GM12878 (cell line): ENCODE measurements around the gene LMOD1.

ENCODE experiments used
- ATF7 ChIP-seq: fragments of 450-650 bp; IDR thresholded peaks from 2 replicates; pipeline ENCODE4 v1.6.1; 2016; ENCODE audit warnings: low read depth, mild to moderate bottlenecking
- BHLHE40 ChIP-seq, 2 experiments: fragments of 450-650 bp in 1 of 2; IDR thresholded peaks; 2 replicates each; pipeline ENCODE4 v1.6.1; 2011 to 2017; ENCODE audit warnings: low read depth in 2 of 2, borderline replicate concordance in 1 of 2, improper control_type of control experiment in 1 of 2, low read length in 1 of 2, mild to moderate bottlenecking in 1 of 2
- CTCF ChIP-seq, 3 experiments: IDR thresholded peaks in 2 of 3; conservative IDR thresholded peaks in 1 of 3; 2 replicates each; pipeline ENCODE4 v1.5.1; 2011; ENCODE audit warnings: low read depth in 3 of 3, low read length in 3 of 3, mild to moderate bottlenecking in 3 of 3, control low read depth in 2 of 3, moderate library complexity in 2 of 3, inconsistent platforms in 1 of 3, mixed read lengths in 1 of 3; ENCODE audit not compliant: control insufficient read depth in 2 of 3, insufficient read depth in 1 of 3; ENCODE audit errors: extremely low read depth in 1 of 3
- E2F4 ChIP-seq: IDR thresholded peaks from 2 replicates; pipeline ENCODE4 v1.6.1; 2012; ENCODE audit warnings: low read depth, low read length, improper control_type of control experiment
- EP300 ChIP-seq, 2 experiments: fragments of 150-350 bp in 1 of 2; IDR thresholded peaks; 2 replicates each; pipeline ENCODE4 v1.6.1; 2011 to 2012; ENCODE audit warnings: low read depth in 2 of 2, low read length in 2 of 2, borderline replicate concordance in 1 of 2, improper control_type of control experiment in 1 of 2, inconsistent platforms in 1 of 2; ENCODE audit not compliant: control insufficient read depth in 1 of 2
- EZH2 ChIP-seq: IDR thresholded peaks from 2 replicates; pipeline ENCODE4 v1.6.1; 2012; ENCODE audit warnings: low read depth, mild to moderate bottlenecking, control low read depth, inconsistent platforms, low read length, borderline replicate concordance; ENCODE audit not compliant: control insufficient read depth
- KDM1A ChIP-seq: fragments of 200-600 bp; sonication (generic); IDR thresholded peaks from 2 replicates; pipeline ENCODE4 v1.6.1; 2016; ENCODE audit warnings: borderline replicate concordance
- PAX5 ChIP-seq: IDR thresholded peaks from 2 replicates; pipeline ENCODE4 v1.6.1; 2011; ENCODE audit warnings: low read depth, low read length, borderline replicate concordance
- POLR2AphosphoS5 ChIP-seq: IDR thresholded peaks from 2 replicates; pipeline ENCODE4 v1.6.1; 2011; ENCODE audit warnings: mild to moderate bottlenecking, low read length, inconsistent platforms
- SPI1 ChIP-seq: IDR thresholded peaks from 2 replicates; pipeline ENCODE4 v1.6.1; 2011; ENCODE audit warnings: low read depth, mild to moderate bottlenecking, low read length, moderate library complexity, borderline replicate concordance; ENCODE audit not compliant: insufficient read depth
- TAF1 ChIP-seq: IDR thresholded peaks from 2 replicates; pipeline ENCODE4 v1.6.1; 2011; ENCODE audit warnings: mild to moderate bottlenecking, low read depth, low read length, borderline replicate concordance

GRCh38 chr1:201941420-201942128, 4.8 kb downstream of the LMOD1 start:
- TF ChIP-seq CTCF (IDR thresholded peaks at IDR 0.05 in 2 of 3, conservative IDR thresholded peaks at IDR 0.05 in 1 of 3; ENCODE audit: control insufficient read depth in 2 of 3, extremely low read depth in 1 of 3, insufficient read depth in 1 of 3, low read depth in 3 of 3, low read length in 3 of 3) (no peak), KDM1A (no peak), SPI1 (no peak), PAX5 (no peak), EZH2 (no peak), TAF1 (no peak), POLR2AphosphoS5 (no peak), BHLHE40 (IDR thresholded peaks at IDR 0.05; ENCODE audit: borderline replicate concordance in 1 of 2, low read depth in 2 of 2, low read length in 1 of 2) (no peak), EP300 (IDR thresholded peaks at IDR 0.05; ENCODE audit: borderline replicate concordance in 1 of 2, control insufficient read depth in 1 of 2, low read depth in 2 of 2, low read length in 2 of 2) (no peak), E2F4 (no peak), ATF7 (no peak)
